D341Med (cell line): ENCODE measurements around the gene GAST.

ENCODE experiments used
- DNase-seq: peaks from one replicate; pipeline ENCODE4 v3.0.0; 2012; ENCODE audit warnings: low spot score

GAST gene

DNA sequence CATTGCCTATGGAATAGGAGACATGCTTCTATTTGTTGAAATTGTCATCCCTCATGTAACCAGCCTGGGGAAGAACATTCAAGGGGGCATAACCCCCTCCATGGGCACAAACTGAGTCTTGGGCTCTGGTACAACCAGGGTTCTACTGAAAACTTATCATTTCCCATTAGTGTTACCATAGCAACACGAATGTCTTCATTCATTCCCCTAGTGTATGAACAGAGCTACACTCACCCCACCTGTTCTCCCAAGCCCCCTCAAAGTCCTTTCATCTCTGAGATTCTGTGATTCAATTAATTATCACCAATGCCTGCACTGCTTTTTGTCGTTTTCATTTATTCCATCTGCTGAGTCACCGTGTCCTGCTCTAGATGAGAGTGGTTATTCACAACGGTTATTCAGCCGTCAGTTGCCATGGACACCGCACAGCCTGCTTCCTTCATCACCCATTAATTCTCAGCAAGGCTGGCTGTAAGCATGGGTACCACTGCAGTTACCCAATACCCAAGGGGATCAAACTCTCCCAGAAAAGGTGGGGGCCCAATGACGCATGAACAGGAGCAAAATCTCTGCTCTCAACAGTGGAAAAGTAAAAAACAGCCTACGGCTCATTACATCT, 1.6 kb upstream of the GAST start:
- DNase-seq: no peak

DNA sequence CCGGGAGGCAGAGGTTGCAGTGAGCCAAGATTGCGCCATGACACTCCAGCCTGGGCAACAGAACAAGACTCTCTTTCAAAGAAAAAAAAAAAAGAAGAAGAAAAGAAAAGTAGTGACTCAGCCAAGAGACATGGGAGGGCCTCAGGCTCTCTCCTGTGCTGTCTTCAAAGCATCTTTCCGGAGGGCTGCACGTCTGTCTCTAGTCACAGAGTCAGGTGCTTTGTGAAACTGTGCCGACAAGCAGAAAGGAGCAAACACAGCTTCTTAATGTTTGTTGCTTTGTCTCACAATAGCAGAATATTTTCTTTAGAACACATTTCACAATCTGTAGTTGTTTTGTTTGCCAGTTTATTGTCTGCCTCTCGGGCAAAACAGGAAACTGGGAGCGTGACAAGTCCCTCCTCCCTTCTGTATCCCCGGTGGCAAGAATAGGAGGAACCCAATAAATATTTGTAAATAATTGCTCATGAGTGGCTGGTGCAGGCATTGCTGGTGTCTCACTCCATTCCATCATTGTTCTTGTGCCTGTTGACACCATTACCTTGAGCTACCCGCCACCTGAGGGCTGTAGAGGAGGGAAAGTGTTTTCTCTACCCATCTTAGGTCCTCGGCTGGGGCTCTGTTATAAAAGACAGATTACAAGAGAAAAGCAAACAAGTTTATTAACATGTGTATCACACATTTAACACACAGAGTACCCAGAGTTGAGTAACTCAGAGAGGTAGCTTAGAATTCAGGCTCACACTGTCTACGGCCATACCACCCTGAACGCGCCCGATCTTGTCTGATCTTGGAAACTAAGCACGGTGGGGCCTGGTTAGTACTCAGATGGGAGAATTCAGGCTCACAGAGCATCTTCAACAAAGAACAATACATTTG, 5.5 kb downstream of the GAST start:
- no peak for DNase-seq

GRCh38 chr17:41718287-41718645, 6.1 kb downstream of the GAST start:
- no peak for DNase-seq

DNA sequence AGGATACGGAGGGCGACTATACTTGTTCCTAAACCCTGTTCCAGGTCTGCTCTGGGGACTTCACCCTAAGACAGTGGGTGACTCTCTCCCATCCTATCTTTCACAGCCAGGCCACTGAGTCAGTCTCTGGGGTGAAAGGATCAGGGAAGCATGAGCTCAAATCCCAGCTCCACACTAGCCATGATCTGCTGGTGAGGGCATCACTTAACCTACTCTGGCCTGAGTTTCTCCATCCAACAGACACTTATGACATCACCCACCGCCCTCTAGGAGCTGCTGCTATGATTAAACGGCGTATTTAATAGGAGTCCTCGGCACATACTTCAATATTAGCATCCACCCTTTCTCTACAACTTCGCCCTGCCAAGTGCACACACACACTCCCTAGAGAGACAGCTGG, 10.1 kb downstream of the GAST start:
- no peak for DNase-seq

GRCh38 chr17:41723801-41724475, 11.8 kb downstream of the GAST start:
- no peak for DNase-seq

DNA sequence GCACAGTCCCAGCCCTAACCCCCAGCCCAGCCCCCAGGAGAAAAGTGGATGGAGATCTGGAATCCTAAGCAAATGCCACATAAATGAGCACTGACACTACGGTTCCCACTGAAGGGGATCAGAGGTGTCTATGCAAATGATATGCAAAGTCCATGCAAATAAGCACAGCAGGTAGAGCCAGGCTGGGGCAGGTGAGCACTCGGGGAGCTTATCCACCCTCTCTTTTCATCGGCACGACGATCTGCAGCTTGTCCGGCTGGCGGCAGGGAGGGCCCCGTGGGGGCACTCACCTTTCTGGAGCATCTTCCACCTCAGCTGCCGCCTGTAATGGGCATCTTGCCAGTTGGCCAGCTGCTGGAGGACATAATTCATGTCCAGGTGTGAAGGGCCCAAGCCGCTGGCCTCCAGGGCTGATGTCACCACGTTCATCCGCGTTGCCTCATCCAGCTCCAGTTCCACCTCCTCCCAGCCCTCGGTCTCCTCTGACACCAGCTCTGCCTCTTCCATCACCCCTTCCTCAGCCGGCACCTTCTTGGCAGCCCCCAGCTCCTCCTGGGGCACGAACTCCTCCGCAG, 12.4 kb downstream of the GAST start:
- no peak for DNase-seq

GRCh38 chr17:41725134-41725533, 13.0 kb downstream of the GAST start:
- no peak for DNase-seq

DNA sequence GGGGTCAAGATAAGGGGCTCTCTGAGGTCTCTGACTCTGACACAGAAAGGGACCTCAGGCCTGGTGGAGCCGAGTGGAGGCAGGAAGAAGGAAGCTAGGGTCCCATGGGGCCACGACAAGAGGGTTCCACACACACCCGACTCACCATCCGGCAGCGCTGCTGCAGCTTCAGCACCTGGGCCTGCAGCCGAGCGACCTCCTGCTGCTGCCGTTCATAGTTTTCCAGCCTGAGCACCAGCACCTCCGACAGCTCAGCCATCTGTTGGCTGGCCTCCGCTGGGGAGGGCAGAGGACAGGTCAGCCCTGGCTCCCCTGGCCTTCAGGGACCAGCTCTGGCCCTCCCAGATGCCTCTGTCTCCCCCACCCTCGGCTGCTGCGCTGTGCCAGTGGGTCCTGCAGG, 15.9 kb downstream of the GAST start:
- DNase-seq: no peak

- no peak for DNase-seq
These were observed 18.3 kb downstream of the GAST start for GRCh38 chr17:41730479-41730878.

DNA sequence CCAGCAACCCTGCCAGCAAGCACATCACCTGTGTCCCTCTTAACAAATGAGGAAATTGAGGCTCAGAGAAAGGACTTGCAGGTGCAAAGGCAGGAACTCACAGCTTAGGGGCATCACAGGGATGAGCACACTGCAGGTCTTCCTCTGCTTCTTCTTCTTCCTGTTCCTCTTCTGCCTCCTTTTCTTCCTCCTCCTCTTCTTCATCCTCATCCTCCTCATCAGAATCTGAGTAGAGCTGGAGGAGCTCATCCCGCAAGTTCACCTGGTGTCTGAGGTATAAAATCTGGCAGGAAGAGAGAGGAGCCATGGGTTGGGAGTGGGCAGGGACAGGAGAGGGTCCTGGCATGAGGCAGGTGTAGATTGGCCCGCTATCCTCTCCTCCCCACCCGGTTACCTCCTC, 19.7 kb downstream of the GAST start:
- no peak for DNase-seq

DNA sequence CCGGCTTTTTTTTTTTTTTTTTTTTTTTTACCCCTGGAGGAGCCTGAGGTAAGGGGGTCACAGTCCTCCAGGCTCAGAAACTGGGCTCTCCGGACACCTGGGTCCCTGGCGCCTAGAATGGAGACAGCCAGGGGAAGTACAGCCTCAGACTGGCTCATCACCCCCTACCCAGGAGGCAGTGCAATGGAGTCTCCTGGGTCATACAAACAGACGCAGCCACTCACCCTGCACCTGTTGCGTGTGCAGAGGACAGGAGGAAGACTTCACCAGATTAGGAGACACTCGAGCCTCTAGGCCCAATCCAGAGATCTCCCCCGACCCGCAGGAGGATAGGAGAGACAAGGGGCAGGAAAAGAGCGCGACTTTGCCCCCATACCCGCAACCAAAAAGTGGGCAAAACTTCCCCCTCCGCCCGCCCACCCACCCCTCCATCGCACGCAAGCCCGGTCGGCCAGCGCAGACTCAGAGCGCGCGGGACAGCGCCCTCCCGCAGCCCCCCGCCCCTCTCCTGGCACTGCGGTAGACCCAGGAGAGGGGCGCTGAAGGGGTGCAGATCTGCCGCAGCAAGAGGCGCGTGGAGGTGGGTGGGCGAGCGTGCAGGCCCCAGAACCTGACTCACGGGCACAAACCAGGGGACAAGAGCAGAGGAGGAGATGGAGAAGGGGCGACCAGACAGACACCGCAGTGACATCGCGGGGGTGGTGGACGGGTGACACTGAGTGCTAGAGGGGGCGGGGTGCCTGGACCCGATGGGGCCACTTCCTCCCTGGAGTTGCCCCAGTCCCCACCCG, 21.4 kb downstream of the GAST start:
- no peak for DNase-seq

GRCh38 chr17:41734139-41734948, 22.2 kb downstream of the GAST start, which contains the start of gene HAP1:
TSS of gene HAP1 (minus strand) at chr17:41734643. CDS start at chr17:41734634, 9 bp downstream.
- peak; percentile 66 for DNase-seq

GRCh38 chr17:41734949-41735313, 22.8 kb downstream of the GAST start:
- DNase-seq: no peak

DNA sequence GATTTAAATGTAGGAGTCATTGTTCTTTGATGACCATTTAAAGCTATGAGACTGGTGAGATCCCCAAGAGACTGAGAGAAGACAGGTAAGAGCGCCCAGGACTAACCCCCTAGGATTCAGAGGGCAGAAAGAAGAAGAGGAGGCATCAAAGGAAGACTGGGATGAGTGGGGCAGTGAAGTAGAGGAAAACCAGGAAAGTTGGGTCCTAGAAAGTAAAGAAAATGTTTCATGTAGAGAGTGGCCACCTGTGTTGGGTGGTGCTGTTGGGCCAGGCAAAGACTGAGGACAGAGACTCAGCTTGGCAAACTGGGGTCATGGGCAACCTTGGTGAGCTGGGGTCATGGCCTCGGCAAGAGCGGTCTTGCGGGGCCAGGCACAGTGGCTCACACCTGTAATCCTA, 23.6 kb downstream of the GAST start:
- no peak for DNase-seq

GRCh38 chr17:41736983-41737679, 25.0 kb downstream of the GAST start:
- DNase-seq: no peak

- DNase-seq: no peak
These were observed 25.5 kb downstream of the GAST start for GRCh38 chr17:41737680-41738023.

DNA sequence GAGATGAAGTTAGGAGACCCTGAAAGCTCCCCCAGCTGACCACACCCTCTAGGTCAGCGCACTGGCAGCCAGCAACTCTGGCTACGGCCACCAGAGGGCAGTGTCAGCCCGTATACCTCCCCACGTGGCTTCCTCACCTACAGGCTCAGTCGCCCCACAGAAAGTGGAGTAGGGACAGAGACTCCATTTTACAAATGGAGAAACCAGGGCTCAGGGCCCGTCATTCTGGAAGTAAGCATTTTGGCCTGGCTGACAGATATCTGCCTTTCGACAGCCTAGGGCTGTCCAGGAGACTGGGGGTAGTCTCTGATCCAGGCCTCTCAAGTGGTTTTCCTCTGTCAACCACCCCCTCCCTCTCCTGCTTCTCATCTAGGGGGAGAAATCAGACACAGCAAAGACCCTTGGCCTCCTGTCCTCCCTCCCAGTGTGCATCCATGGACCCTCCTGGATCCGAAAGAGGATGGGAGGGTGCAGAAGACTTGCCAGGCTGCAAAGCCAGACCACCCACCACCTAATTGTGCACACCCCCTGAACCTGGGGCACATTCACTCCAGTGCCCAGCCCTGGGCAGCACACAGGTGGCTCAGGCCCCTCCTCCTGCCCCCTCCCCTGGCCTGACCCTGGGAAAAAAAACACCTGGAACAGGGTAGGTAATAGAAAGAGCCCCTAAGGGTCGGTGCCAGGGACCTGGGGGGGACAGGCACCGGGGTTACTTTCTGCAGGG, 26.1 kb downstream of the GAST start:
- DNase-seq: peak; percentile 93

DNA sequence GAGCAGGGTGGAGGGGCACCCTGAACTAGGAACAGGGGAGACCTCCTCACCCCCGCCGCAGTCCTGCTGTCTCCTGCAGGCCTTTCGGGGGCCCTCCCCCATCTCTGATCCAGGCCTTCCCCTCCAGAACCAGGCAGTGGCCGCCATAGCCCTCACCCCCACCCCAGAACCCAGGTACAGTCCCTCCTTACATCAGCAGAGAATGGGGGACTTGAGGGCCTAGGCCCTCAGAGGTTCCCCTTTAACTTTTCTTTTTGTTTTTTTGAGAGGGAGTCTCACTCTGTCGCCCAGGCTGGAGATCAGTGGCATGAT, 26.6 kb downstream of the GAST start:
- no peak for DNase-seq

- no peak for DNase-seq
These were observed 27.7 kb downstream of the GAST start for GRCh38 chr17:41739661-41740352.

DNA sequence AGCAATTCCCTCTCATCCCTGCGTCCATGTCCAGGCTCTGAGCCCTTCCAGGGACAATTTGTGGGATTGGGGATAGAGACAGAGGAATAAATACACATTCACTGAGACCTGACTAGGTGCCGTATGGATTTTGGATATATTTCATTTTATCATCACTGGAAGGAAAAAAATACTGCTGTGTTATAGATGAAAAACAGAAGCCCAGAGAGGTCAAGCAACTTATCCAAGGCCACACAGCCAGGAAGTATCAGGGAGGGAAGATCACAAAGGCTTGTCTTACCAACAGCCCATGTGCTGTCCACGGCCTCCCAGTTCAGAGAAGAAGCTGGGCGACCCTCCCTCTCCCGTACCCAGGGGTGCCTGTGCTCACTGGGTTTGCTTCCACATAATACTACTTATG, 28.4 kb downstream of the GAST start:
- no peak for DNase-seq
